NOMO-1 treated with dmso at 0.1 percent for 144 hours (cell line): Measurements from ENCODE around the gene LBX1.

Experiments used
- DNase-seq: peaks from one replicate; lab custom pipeline; 2025; ENCODE audit not compliant: unreplicated experiment; lab: John Stamatoyannopoulos, UW

The LBX1 gene

DNA sequence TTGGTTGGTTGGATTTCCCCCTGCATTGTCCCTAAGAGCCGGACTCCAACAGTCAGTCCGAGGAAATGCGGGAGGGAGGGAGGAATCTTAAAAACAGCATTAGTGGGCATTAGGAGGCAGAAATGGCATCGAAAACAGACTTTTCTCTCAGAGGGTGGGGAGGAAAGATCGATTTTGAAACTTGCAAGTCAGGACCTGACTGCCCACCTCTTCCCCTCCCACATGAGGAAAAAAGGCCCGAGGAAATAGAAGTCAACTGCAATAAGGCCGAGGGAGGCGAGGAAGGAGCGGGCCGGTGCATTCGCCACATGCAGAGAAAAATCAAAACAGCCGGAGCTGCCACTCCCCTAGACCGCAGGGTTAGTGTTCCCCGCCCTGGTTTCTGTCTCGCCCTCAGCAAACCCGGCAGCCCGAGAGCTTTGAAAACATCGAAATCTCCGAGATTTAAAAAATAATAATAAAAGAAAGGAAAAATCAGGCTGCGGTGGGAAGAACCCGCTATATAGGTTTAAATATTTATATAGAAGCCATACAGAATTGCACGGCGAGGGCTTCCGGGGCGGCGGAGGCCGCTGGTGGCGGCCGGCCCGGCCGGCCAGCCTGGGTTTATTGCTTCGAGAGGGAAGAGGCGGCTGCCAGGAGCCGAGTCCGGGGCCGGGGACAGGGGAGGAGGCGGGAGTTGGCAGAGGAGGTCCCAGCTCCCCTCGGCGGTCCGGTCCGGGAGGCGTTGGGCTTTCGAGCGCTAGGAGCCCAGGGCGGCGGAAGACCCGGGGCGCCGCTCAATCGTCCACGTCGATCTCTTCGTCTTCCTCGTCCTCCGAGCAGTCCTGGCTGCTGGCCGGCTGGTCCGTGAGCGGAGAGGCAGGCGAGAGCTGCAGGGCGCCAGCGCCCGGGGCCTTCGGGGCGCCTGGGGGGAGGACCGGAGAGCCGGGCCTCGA is 2.5 kb downstream of the LBX1 start:
- DNase-seq = no peak

DNA sequence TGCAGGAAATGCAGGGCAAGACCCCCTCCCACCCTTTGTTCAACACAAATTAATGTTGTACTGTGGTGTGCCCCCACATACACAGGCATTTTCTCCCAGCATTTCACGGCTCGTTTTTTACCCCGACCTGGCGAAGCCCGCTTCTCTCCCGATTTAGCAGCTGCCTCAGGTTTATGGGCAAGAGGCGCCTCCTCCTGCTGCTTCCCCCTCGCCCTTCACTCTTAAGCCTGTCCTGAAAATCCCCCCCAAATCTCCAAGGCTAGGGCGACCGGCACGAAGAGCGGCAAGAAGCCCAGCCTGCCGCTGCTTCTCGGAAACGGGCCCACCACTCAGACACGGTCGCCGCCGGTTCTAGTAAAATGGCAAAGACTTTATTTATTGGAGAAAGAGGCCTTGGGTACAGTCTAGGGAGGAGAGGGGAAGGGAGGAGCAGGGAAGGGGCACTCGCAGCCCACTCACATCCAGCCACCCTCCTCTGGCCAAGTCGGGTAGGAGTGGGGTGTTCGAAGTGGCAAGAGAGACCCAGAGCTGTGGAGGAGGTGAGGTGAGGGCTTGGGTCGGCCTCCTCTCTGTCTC is 3.3 kb downstream of the LBX1 start:
- no peak for DNase-seq

DNA sequence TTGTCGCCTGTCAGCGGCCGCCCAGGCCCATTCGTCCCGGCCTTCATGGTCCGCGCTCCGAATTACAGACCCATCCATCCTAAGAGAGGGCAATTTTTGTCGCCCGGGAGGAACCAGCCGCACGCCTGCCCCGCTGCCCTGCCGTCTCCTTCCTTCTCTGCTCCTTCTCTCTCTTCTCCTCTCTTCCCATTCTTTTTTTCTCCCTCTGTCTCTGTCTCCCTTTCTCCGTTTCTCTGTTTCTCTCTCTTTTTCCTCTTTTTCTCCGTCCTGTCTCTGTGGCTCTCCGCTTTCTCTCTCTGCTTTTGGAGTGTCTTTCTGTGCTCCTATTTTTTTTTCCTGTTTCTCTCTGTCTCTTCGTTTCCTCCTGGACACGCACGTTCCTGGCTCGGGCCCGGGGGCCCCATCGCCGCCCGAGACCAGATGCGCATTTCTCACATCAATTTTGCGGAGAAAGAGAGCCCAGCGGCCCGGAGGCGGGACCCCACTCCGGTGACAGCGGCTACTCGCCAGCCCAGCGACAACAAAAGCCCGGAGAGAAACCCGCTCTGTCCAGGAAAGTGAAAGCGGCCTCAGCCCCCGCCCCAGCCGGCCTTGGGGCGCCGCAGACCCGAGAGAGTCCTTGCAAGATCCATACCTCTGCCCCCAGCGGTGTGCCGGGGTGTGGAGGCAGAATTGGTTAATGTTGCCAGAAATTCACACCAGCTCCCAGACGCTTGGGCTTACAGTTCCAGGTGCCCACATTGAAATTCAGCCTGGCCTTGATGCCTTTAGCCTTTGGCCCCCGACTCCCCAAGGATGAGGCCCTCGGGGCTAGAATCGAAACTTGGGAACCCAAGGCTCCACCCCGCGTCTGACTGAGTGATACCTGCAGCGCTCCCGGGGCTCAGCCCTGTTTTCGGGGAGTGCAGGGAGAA is 4.1 kb downstream of the LBX1 start:
- no peak for DNase-seq

DNA sequence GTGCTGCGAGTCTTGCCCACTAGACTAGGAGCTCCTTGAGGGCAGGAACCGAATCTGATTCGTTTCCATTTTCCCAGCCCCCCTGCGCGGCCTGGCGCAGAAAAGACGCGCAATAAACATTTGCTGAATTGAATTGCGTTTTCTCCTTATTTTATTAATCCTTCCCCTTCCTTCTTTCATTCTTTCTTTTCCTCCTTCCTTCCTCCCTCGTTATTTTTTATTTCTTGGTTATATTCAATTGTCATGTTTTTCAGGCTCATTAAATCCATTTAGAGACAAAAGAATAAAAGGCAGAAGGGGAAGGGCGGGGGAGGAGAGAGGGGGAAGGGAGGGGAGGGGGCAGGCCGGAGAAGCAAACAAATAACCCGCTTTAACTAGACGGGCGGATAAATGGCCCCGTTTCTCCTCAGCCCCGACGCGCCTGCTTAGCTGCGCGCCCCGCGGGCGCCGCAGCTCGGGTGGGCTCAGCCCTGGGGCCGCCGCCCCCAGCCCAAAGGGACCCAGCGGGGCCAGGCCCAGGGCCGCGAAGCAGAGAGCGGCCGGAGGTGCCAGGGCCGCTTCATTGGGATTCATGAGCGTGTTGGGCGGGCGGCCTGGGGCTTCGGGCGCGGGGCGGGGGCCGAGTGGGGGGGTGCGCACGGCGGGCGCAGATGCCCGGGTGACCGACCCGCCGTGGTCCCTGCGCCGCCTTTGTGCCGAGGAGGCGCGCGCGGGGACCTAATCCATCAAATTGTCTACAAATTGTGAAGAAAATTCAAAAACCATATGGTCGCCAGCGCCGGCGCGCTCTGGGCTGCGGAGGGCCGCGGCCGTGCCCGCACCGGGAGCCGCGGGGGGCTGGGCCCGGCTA is 5.0 kb downstream of the LBX1 start:
- no peak for DNase-seq

DNA sequence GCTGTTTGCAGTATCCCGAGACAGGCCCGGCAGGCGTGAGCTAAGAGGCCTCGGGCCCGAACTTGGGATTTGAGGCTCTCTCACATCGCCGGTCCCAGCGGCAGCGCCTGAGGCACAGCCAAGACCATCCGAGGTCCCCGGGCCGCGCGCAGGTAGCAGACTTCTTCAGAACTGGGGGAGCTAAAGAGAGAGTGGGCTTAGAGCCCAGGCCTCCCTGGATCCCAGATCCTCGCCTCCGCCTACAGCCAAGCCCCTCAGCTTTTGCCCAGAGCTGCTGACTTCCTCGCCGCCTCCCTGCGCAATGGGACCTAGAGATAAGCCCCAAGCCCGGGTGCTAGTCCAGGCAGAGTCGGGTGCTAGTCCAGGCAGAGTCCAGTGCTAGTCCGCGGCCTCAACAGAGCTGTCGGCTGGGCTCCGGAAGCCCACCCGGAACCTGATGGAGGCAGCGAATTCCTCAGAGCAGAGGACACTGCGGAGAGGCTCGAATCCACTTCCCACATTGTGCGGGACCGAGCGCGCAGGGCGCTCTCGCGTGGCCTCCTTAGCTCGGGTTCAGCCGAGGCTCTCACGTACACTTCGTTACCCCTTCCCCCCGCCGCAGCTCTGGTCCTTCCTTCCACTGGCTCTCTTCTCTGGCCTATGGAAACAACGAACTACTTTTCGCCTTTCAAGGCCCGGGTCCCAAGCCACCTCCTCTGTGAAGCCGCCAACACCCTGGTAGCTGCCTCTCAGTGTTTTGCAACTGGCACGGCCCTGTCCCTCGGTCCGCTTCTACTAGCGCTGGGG is 5.8 kb downstream of the LBX1 start:
- no peak for DNase-seq

DNA sequence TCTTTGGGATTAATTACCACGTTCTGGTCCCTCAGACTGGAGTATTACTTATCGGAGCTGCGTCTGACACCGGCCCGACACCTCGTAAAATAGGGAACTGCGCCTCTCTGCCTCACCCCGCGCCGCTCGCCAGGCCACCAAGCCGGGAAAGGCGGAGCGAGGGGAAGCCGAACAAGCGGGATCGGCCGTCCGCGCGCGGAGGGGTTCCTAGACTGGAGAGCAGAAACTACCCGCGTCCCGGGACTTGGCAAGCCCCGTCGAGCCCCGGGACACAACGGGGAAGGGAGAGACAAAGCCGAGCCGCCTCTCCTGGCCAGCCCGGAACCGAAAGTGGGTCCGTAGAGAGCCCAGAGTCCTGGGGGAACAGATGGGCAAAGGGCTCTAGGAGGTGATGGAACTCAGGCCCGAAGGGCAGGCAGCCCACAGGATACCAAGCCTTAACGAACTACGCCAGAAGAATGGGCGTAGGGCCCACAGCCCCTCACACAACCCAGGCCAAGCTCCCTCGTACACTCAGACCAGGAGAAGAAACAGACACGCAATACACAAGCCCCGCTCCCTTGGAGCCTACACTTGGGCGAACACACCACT is 6.5 kb downstream of the LBX1 start:
- DNase-seq = no peak

DNA sequence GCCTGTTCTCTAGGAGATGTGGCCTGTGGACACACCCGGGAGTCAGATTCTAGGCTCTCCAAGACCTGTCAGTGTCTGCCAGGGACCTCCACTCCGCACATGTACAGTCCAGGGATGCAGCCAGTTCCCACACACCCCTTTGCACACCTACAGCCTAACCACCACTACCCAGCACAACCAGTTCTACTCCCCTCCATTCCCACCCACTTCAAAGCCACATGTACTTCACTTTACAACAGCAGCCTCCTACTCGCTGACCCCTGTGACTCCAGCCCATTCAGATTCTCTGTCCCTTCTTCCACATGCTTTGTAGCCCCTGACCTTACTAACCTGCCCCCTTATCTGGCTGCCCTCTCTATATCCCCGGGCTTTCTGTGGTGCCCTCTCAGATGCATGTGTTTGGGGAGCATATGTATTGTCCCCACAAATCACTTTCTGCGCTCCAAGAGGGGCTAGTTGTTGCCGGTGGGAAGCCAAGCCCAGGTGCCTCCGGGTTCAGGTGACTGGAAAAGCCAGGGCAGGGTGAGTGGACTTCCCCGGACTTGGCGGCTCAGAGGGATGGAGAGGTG is 7.2 kb downstream of the LBX1 start:
- DNase-seq = no peak

DNA sequence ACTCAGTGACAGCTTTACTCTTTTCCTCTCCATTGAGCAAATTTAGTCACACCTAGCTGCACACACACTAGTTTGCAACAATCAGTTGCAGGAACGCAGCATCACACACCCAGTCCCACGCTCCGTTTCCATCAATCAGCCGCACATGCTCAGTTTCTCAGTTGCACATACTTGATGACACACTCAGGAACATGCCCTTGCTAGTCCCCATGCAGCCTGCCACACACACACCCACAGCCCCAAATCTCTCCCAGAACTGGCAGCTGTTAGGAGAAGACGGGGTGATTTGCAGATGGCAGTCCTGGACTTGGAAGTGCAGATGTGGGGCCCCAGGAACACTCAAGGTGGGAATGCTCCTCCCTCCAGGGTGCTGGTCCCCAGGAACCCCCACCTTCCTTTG is 7.7 kb downstream of the LBX1 start:
- DNase-seq = no peak

DNA sequence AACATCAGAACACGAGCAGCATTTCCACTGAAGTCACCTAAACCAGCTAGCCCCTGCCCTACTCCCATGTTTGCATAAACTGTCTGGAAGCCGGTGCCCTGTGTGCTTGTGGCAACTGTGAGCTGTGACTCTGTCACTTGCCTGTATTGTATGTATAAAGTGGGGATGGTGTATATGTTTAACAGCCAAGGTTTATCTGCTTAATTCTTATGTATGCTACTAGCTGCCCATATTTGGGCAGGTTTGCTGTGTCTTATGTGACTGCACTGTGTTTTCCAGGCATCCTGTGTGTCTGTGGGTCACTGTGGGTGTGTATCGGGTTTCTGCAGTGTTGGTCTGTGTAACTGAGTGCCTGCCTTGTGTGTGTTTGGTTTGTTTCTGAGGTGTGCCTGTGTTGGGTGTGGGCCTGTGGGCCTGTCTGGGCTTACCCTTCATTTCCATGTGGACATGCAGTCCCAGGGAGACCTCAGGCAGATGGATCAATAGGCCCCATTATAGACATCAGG is 9.3 kb downstream of the LBX1 start:
- no peak for DNase-seq

DNA sequence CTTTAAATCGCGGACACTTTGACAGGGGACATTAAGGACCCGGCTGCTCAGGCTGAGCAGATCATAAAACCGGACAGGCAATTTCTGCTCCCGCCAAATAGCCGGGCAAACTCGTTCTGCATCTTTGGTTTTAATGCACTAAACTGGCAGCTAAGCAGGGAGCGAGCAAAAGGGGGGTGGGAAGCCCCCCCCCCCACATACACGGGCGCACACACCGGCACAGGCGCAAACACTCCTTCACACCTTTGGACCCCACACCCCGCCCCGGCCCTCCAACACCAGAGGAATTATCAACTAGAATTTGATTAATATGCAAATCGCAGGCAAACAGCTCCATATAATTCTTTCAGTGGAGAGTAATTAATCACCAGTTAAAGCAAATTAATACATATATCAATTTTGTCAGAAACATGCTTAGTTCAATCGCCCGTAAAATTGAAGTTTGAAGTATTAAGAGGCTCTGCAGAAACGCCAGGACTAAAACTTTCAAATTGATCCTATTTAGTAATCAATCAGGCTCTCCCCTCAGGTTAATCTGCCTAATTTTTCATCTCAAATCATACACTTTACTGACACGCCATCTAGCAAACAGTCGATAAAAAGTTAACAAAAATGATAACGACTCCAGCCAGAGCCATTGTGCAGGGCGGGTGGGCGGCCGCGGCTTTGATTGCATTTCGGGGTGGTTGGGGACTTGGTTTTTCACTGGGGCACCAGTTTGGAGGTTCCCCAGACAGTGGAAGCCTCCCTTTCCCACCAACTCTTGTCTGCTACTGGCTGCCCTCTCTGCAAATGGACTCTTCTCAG is 9.9 kb downstream of the LBX1 start:
- DNase-seq = no peak

DNA sequence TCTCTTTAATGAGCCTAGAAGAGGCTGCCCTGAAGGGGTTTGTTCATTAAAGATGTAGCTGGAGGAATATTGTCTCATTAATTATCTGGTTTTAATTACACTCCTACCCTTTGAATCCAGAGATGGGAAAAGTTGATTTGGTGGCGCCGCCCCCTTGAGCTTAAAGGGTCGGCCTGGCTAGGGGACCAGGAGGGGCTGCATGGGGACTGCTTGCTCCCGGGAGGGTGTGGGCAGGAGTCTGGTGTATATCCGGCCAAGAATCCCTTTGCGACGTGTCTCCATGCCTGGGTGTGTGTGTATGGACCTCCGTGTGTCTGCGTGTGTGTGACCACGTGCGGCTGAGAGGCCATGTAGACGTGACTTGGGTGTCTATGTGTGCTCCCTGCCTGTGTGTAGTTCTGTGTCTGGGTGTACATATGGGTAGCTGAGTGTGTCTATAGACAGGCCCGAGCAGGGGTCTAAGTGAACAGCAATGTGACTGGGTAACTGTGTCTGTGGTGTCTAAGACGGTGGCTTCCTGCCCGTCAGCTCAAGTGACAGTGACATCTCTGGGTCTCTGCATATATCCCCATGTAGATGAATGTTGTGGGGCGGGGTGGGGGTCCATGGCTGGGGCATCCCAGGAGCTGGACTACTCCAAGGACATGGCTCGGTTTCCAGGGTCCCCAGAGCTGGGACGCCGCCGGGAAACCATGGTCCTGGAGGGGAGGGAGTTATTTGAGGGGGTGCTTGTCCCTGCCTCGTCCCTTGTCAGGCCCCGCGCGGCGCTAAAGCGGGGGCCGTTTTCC is 10.7 kb downstream of the LBX1 start:
- no peak for DNase-seq

DNA sequence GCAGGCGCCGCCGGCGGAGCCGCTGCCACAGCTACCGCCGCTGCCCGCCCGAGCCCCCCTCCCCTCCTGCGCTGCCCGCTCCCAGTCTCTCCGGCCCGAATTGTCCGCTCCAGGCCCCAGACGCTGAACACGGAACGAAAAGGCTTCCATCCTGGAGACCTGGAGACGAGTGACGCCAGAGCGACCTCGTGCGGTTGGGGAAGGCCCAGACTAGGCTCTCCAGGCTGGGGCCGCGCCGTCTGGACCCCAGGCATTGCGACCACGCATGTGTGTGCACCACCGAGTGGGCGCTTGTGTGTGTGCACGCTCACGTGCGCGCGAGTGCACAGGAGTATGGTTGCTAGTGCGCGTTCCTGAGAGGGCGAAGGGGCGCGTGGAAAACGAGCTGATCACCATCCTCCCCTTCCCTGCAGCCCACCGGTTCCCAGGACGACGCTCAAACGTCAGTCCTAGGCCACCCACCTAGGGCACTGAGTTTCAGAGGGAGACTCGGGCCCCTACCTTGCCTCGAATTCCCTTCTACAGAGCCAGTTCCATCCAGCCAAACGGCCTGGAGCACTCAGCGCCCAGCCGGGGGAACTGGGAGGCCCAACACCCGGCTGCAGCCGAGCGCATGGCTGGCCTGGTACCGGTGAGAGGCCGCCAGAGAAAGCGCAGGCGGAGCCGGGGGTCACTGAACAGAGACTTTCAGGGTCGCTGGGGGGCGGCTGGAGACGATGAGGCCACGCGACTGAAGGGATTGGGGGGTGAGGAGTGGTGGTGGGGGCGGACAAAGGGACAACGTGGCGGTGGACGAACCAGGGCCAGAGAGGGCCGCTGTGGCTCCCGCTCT is 11.6 kb downstream of the LBX1 start:
- DNase-seq = no peak

DNA sequence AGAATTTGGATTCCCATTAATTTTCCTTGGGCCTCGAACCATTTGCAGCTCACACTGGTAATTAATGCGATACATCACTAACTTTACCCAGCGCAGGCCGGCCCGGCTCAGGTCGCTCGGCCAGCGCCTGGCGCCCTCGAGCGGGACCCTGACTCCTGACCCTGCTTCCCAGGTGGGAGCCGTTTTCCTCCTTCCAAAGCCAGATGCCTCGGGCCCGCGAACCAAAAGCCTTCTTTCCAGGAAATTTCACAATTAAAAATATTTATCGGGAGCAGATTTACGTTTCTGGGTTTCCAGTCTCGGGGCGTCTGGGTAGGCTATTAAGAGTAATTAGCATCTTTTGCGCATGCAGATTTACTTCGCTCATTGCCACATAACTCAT is 12.2 kb downstream of the LBX1 start:
- DNase-seq = no peak

DNA sequence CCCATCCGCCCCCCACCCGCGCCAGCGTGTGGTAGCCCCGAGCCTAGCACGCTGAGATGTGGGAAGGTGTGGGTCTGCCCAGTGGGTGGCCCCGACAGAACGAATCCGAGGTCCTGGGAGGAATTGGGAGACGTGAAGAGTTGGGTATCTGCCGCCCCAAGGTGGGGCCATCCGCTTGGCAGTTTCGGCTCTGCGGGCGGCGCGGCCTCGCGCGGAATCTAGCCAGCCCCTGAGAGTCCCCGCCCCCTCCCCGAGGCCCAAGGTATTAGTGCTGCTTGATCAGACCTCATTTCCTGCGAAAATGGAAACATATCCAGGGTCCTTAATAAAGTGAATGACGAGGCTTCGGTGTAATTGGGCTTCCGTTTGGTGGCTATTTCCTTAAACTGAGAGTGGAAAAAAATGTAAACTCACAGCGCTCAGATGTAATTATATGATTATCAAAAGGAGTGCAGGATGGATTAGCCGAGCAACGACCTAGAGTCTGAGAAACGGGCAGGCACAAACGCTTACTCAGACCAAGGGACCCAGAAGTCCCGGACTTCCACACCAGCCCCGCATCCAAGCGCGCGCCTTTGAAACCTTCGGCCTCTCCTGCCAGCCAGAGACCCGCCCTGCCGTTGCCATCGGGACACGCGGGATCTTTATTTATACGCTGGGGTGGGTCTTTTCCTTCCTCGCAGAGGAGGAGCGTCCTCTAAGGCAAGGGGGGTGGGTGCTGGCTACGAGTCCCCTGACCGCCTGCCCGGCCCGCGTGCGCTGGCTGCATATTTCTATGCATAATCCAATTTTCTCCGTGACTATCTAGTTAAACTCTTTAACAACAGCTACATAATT is 12.8 kb downstream of the LBX1 start:
- no peak for DNase-seq

DNA sequence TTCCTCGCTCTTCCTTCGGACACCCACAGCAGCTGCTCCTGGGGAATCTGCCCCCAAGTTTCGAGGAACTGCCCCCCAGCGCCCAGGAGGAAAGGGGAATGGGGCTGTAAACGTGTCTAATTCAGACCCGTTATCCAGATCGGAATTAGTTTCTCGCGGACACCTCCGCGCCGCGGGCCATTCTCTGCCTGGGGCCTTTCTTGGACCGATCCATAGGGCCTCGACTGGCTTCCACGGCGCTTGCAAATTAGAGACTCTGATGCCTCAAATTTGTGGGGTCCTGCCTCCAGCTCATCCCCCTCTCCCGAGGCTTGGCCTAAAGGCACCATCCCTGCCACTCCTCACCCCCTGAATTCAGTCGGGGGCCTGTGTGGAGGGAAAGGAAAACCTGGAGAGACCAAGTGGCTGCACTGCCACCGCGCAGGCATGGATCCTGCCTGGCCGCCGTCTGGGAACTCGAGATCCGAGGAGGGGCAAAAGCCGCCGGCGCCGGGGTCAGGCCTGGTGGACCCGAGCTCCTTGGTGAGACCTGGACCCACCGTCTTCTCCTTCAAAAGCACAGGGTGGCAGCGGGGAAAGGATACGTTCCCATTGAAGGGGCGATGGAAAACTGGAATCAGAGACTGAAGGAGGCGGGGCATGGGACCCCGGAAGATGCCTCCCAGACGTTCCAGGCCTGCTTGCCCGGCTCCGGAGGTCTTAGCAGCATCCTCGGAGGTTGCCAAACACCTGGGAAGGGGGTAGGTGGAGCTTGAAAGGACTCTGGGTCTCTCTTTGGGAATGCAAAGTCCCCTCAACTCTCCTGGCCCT is 13.7 kb downstream of the LBX1 start:
- no peak for DNase-seq
